T-cell (primary cell): Measurements from ENCODE around the gene NEURL1. TPM values are rescaled to one million over a fixed set of nuclear protein-coding genes. Genes with fewer than 3 reads are reported as not detected.
"Not testable (repeated sequence)": the region's sequence is repeated elsewhere in the genome, so short reads cannot be mapped to it uniquely, and the experiment has no call there.

Experiments used
- ATAC-seq, 4 experiments: fragments of 200-7000 bp in 3 of 4; fragments of 150-1000 bp in 1 of 4; cut with Tn5 transposase; replicated peaks in 1 of 4; 1 replicate in 3 of 4; 2 replicates in 1 of 4; pipeline ENCODE4 v1.10.0; 2021; ENCODE audit warnings: moderate library complexity in 3 of 4, mild to moderate bottlenecking in 2 of 4, moderate number of reproducible peaks in 1 of 4
- CTCF ChIA-PET, 2 donors: fragments of 300-600 bp; sonication (Branson Sonifier 250); formaldehyde crosslinking; loops; one replicate each; lab custom pipeline; 2022; ENCODE audit warnings: antibody characterized with exemption in 2 of 2; lab: Charles Lee
- POLR2A ChIA-PET, 2 donors: fragments of 300-600 bp; sonication (Branson Sonifier 250); formaldehyde crosslinking; loops; one replicate each; lab custom pipeline; 2022; ENCODE audit warnings: antibody characterized with exemption in 2 of 2; lab: Charles Lee
- DNase-seq, 35 experiments: peaks; one replicate each; pipeline versions ENCODE4 v3.0.0 to v3.0.0-alpha.2; 2013 to 2023
- H3K27ac ChIP-seq: one replicate; pipeline ENCODE4 v1.5.1; 2013; ENCODE audit warnings: low read length
- H3K27me3 ChIP-seq, 2 experiments: replicated peaks in 1 of 2; 1 replicate in 1 of 2; 2 replicates in 1 of 2; pipeline versions ENCODE4 v1.6.1 to v1.7.0; 2013; ENCODE audit warnings: low read length in 1 of 2, mixed read lengths in 1 of 2; ENCODE audit not compliant: control insufficient read depth in 2 of 2, insufficient read depth in 2 of 2; ENCODE audit errors: extremely low read depth in 1 of 2
- H3K36me3 ChIP-seq, 2 donors: 1 replicate in 1 of 2; 2 replicates in 1 of 2; pipeline versions ENCODE4 v1.6.1 to v1.7.0; 2013; ENCODE audit warnings: low read length in 1 of 2; ENCODE audit not compliant: control insufficient read depth in 2 of 2, insufficient read depth in 1 of 2; ENCODE audit errors: extremely low read depth in 1 of 2
- H3K4me1 ChIP-seq, 2 experiments: 1 replicate in 1 of 2; 2 replicates in 1 of 2; pipeline versions ENCODE4 v1.6.1 to v1.7.0; 2013; ENCODE audit warnings: low read length in 2 of 2, mixed read lengths in 1 of 2; ENCODE audit not compliant: insufficient read depth in 2 of 2, control insufficient read depth in 1 of 2; ENCODE audit errors: extremely low read depth in 1 of 2
- H3K4me3 ChIP-seq, 2 donors: 1 replicate in 1 of 2; 2 replicates in 1 of 2; pipeline versions ENCODE4 v1.5.1 to v1.7.0; 2013; ENCODE audit warnings: mild to moderate bottlenecking in 2 of 2, low read length in 1 of 2, moderate library complexity in 1 of 2; ENCODE audit not compliant: control insufficient read depth in 1 of 2; ENCODE audit errors: extremely low read depth in 1 of 2
- H3K9me3 ChIP-seq: 2 replicates; pipeline ENCODE4 v1.7.0; 2013
- H3K27ac Mint-ChIP-seq, 2 donors: one replicate each; pipeline ENCODE4 v1.8.0; 2020 to 2021; ENCODE audit warnings: mild to moderate bottlenecking in 2 of 2, mixed read lengths in 2 of 2
- H3K27me3 Mint-ChIP-seq, 2 donors: one replicate each; pipeline ENCODE4 v1.8.0; 2021 to 2022; ENCODE audit warnings: mixed read lengths in 2 of 2
- H3K36me3 Mint-ChIP-seq: one replicate; pipeline ENCODE4 v1.8.0; 2021; ENCODE audit warnings: mixed read lengths
- H3K4me1 Mint-ChIP-seq, 3 donors: one replicate each; pipeline ENCODE4 v1.8.0; 2020 to 2022; ENCODE audit warnings: mixed read lengths in 3 of 3, mild to moderate bottlenecking in 1 of 3
- H3K4me3 Mint-ChIP-seq, 3 donors: one replicate each; pipeline ENCODE4 v1.8.0; 2020 to 2022; ENCODE audit warnings: mild to moderate bottlenecking in 3 of 3, mixed read lengths in 3 of 3, moderate library complexity in 3 of 3
- H3K9me3 Mint-ChIP-seq, 3 donors: one replicate each; pipeline ENCODE4 v1.8.0; 2020 to 2022; ENCODE audit warnings: mixed read lengths in 3 of 3
- WGBS: methylation state at CpG from one replicate; pipeline ENCODE4 v1.1.5; 2013; ENCODE audit warnings: missing lambda C conversion rate; ENCODE audit not compliant: insufficient coverage; 5-methylcytosine and 5-hydroxymethylcytosine counted together
- total RNA-seq, 35 experiments: library from RNA in 6 of 35; stranded (reverse) in 6 of 35; fragments of 120-200 nt in 1 of 35; gene quantifications; one replicate each; pipeline versions ENCODE4 v1.2.1 to v1.2.4 and lab custom pipeline; 2013 to 2026

The NEURL1 gene
- total RNA-seq, 5 donors from 2014 or later (not counting 1 experiment from before 2014, with no cell fraction given), result 0.46 to 1.7 (median 0.84) TPM

DNA sequence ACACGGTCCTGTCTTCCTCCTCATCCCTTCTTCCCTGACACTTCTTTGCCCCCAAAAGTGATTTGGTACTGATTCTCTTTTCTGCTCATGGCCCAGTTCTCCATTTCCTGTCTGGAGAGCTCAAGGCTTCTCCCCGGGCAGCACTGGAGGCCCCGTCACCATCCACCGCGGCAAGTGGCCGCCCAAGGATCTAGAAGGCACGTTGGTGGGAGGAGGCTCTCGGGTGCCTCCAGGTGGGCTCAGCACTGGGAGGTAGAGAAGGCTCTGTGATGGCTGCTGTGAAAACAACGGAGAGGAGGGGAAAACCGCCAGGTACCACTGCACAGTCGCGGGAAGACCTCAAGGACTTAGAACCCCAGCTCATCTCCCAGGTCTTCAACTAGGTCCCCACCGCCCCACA lies 134.4 kb downstream of the NEURL1 start:
- no peaks in the 10 kb centered on the region for H3K4me1 Mint-ChIP-seq
- Histone ChIP-seq H3K4me1 (peaks cover 0 to 4% of the 10 kb centered on the region in 2 experiments), H3K27me3 (peaks cover 0 to 2% of the 10 kb centered on the region in 2 experiments), H3K4me3 (no peak overlapping the region), H3K9me3 (no peaks in the 10 kb centered on the region), H3K36me3 (peaks cover 4 to 6% of the 10 kb centered on the region in 2 donors), H3K27ac (no peak overlapping the region)
- ATAC-seq (no peak), DNase-seq (no peak)
- H3K27ac Mint-ChIP-seq, result no peak overlapping the region
- CTCF ChIA-PET, result no interaction called here
- H3K27me3 Mint-ChIP-seq, result no peaks in the 10 kb centered on the region
- peaks cover 4% of the 10 kb centered on the region for H3K36me3 Mint-ChIP-seq
- no peaks in the 10 kb centered on the region for H3K9me3 Mint-ChIP-seq
- whole genome bisulfite sequencing, result 98% methylated on average over 9 of the region's 13 CpGs
- POLR2A ChIA-PET, result no interaction called here
- H3K4me3 Mint-ChIP-seq, result no peak overlapping the region

DNA sequence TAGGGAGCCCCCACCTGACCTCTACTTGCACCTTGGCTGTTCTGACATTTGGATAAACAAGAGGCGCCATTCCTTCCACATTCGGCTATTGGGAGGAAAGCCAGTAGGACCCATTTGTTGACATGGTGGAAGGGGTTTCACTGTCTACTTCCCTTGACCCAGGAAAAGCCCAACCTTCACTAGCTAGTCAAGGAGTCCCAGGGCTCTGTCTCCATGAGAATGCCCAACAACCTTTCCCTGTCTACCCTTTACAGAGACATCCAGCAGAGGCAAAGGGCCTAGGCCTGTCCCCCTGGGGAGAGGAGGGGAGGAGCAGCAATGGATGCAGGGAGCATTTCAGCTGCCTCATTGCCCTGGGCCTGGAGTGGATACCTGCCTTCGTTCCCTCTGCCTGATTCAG lies 136.1 kb downstream of the NEURL1 start:
- peaks cover 0 to 4% of the 10 kb centered on the region in 2 experiments for H3K4me1 ChIP-seq
- WGBS, result 100% methylated on average over 1 of the region's 3 CpGs
- Mint-ChIP-seq H3K9me3 (no peaks in the 10 kb centered on the region), H3K27ac (no peak overlapping the region), H3K36me3 (peaks cover 4% of the 10 kb centered on the region), H3K27me3 (no peaks in the 10 kb centered on the region), H3K4me3 (no peak overlapping the region), H3K4me1 (no peaks in the 10 kb centered on the region)
- H3K9me3 ChIP-seq, result no peaks in the 10 kb centered on the region
- H3K27me3 ChIP-seq, result peaks cover 0 to 2% of the 10 kb centered on the region in 2 experiments
- H3K27ac ChIP-seq, result no peak overlapping the region
- peaks cover 4 to 5% of the 10 kb centered on the region in 2 donors for H3K36me3 ChIP-seq
- ChIA-PET POLR2A (no interaction called here), CTCF (no interaction called here)
- DNase-seq (no peak), ATAC-seq (no peak)
- no peak overlapping the region for H3K4me3 ChIP-seq

- DNase-seq, result no peak
- ChIA-PET POLR2A (no interaction called here), CTCF (no interaction called here)
- Histone ChIP-seq H3K36me3 (peaks cover under 1 to 2% of the 10 kb centered on the region in 2 donors), H3K4me3 (no peak overlapping the region), H3K27me3 (peaks cover 0 to 2% of the 10 kb centered on the region in 2 experiments), H3K27ac (no peak overlapping the region), H3K4me1 (peaks cover 0 to 4% of the 10 kb centered on the region in 2 experiments), H3K9me3 (no peaks in the 10 kb centered on the region)
- H3K27me3 Mint-ChIP-seq, result no peaks in the 10 kb centered on the region
- peaks cover 4% of the 10 kb centered on the region for H3K36me3 Mint-ChIP-seq
- H3K4me3 Mint-ChIP-seq, result no peak overlapping the region
- ATAC-seq, result no peak
- no peaks in the 10 kb centered on the region for H3K4me1 Mint-ChIP-seq
- H3K9me3 Mint-ChIP-seq, result no peaks in the 10 kb centered on the region
- 50% methylated on average over 1 of the region's 1 CpG for WGBS
- no peak overlapping the region for H3K27ac Mint-ChIP-seq
Observed at GRCh38 chr10:103630156-103630555, 136.7 kb downstream of the NEURL1 start.

GRCh38 chr10:103632247-103632642 lies 138.7 kb downstream of the NEURL1 start:
- CTCF ChIA-PET, result no interaction called here
- WGBS, result 76% methylated on average over 7 of the region's 7 CpGs
- Mint-ChIP-seq H3K9me3 (no peaks in the 10 kb centered on the region), H3K27me3 (no peaks in the 10 kb centered on the region), H3K27ac (no peak overlapping the region), H3K4me1 (no peaks in the 10 kb centered on the region), H3K4me3 (no peak overlapping the region), H3K36me3 (no peaks in the 10 kb centered on the region)
- peaks cover 0 to 2% of the 10 kb centered on the region in 2 experiments for H3K27me3 ChIP-seq
- DNase-seq (peak in 1 of 35 experiments; percentile 4), ATAC-seq (no peak)
- H3K4me1 ChIP-seq, result peaks cover 0 to 4% of the 10 kb centered on the region in 2 experiments
- no peak overlapping the region for H3K27ac ChIP-seq
- no peak overlapping the region for H3K4me3 ChIP-seq
- H3K36me3 ChIP-seq, result no peaks in the 10 kb centered on the region
- POLR2A ChIA-PET, result no interaction called here
- no peaks in the 10 kb centered on the region for H3K9me3 ChIP-seq

GRCh38 chr10:103632871-103633270 lies 139.4 kb downstream of the NEURL1 start:
- DNase-seq, H3K36me3 ChIP-seq, H3K4me3 Mint-ChIP-seq, H3K9me3 ChIP-seq, H3K4me3 ChIP-seq, H3K27ac ChIP-seq, POLR2A ChIA-PET, CTCF ChIA-PET, H3K27ac Mint-ChIP-seq, H3K4me1 Mint-ChIP-seq, H3K27me3 ChIP-seq, H3K9me3 Mint-ChIP-seq, H3K36me3 Mint-ChIP-seq, H3K27me3 Mint-ChIP-seq, H3K4me1 ChIP-seq, ATAC-seq: not testable (repeated sequence)
- 58% methylated on average over 2 of the region's 6 CpGs for WGBS

GRCh38 chr10:103633846-103634245 lies 140.3 kb downstream of the NEURL1 start:
- POLR2A ChIA-PET, result no interaction called here
- Histone ChIP-seq H3K36me3 (no peaks in the 10 kb centered on the region), H3K27ac (no peak overlapping the region), H3K9me3 (no peaks in the 10 kb centered on the region), H3K4me1 (peaks cover 0 to 4% of the 10 kb centered on the region in 2 experiments), H3K27me3 (peaks cover 0 to 2% of the 10 kb centered on the region in 2 experiments), H3K4me3 (no peak overlapping the region)
- H3K36me3 Mint-ChIP-seq, result no peaks in the 10 kb centered on the region
- 100% methylated on average over 4 of the region's 7 CpGs for WGBS
- H3K27me3 Mint-ChIP-seq, result no peaks in the 10 kb centered on the region
- ATAC-seq (no peak), DNase-seq (no peak)
- no peak overlapping the region for H3K27ac Mint-ChIP-seq
- H3K4me1 Mint-ChIP-seq, result no peaks in the 10 kb centered on the region
- no peaks in the 10 kb centered on the region for H3K9me3 Mint-ChIP-seq
- H3K4me3 Mint-ChIP-seq, result no peak overlapping the region
- CTCF ChIA-PET, result interaction anchor here in 1 of 2 donors (0.6 kb wide), 1 partner anchor 39 kb away, joined by 5 read pairs; no protein-coding TSS in a partner anchor

DNA sequence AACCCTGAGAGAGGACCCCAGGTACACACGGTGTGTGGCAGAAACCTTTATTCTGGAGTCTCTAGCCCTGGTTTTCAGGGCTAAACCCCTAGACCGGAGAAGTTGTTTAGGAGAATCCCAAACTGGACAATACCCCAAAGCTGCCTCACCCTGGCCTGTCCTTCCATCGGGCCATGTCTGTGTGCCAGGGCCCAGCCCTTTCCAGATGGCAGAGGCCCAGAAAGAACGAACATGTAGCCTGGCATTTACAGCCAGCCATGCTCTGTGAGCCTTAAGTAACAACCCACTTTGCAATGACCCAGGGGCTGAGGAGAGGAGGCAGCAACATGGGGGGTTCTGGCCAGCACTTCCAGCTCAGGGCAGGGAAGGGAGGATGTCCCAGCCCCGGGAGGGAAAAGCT lies 142.1 kb downstream of the NEURL1 start:
- no peaks in the 10 kb centered on the region for H3K27me3 Mint-ChIP-seq
- no peak overlapping the region for H3K4me3 Mint-ChIP-seq
- H3K36me3 Mint-ChIP-seq, result no peaks in the 10 kb centered on the region
- no peaks in the 10 kb centered on the region for H3K9me3 Mint-ChIP-seq
- 79% methylated on average over 5 of the region's 5 CpGs for WGBS
- no peak overlapping the region for H3K27ac ChIP-seq
- POLR2A ChIA-PET, result no interaction called here
- CTCF ChIA-PET, result no interaction called here
- no peak overlapping the region for H3K4me3 ChIP-seq
- peaks cover 0 to 2% of the 10 kb centered on the region in 2 experiments for H3K27me3 ChIP-seq
- no peaks in the 10 kb centered on the region for H3K9me3 ChIP-seq
- H3K27ac Mint-ChIP-seq, result no peak overlapping the region
- ATAC-seq (no peak), DNase-seq (no peak)
- H3K36me3 ChIP-seq, result no peaks in the 10 kb centered on the region
- H3K4me1 ChIP-seq, result peaks cover 0 to 4% of the 10 kb centered on the region in 2 experiments
- H3K4me1 Mint-ChIP-seq, result no peaks in the 10 kb centered on the region
